CD4-positive, alpha-beta memory T cell (primary cell): ENCODE results near the gene SPSB1. TPM values are rescaled to one million over a fixed set of nuclear protein-coding genes. Genes with fewer than 3 reads are reported as not detected.
A peak's percentile ranks its signal among the peaks of the same experiment; 100 is the strongest.

Source experiments
- CTCF ChIA-PET: fragments of 350-600 bp; sonication (Branson Sonifier 250); formaldehyde crosslinking; loops from one replicate; lab custom pipeline; 2021; ENCODE audit warnings: inconsistent platforms; ENCODE audit not compliant: partially characterized antibody; lab: Charles Lee
- POLR2A ChIA-PET: fragments of 350-600 bp; sonication (Branson Sonifier 250); formaldehyde crosslinking; loops from one replicate; lab custom pipeline; 2021; ENCODE audit not compliant: partially characterized antibody; lab: Charles Lee
- DNase-seq, 5 donors: peaks; one replicate each; pipeline versions ENCODE4 v3.0.0 to v3.0.0-alpha.2; 2020 to 2022; ENCODE audit warnings: mixed read lengths in 1 of 5
- H3K27ac ChIP-seq: one replicate; pipeline ENCODE4 v1.7.0; 2013; ENCODE audit warnings: low read depth, low read length
- H3K27me3 ChIP-seq: 2 replicates; pipeline ENCODE4 v1.7.0; 2013; ENCODE audit warnings: mild to moderate bottlenecking, low read length, moderate library complexity; ENCODE audit not compliant: insufficient read depth
- H3K36me3 ChIP-seq: 2 replicates; pipeline ENCODE4 v1.7.0; 2013; ENCODE audit warnings: mild to moderate bottlenecking, low read length, moderate library complexity; ENCODE audit not compliant: insufficient read depth
- H3K4me1 ChIP-seq: 2 replicates; pipeline ENCODE4 v1.7.0; 2013; ENCODE audit warnings: mild to moderate bottlenecking, low read length, moderate library complexity; ENCODE audit not compliant: insufficient read depth
- H3K4me3 ChIP-seq, 2 donors: one replicate each; pipeline ENCODE4 v1.7.0; 2013; ENCODE audit warnings: low read length in 2 of 2, mild to moderate bottlenecking in 1 of 2
- H3K9me3 ChIP-seq, 2 donors: one replicate each; pipeline ENCODE4 v1.7.0; 2013; ENCODE audit warnings: low read length in 2 of 2, control low read depth in 1 of 2; ENCODE audit not compliant: control insufficient read depth in 1 of 2
- H3K27ac Mint-ChIP-seq, 7 donors: one replicate each; pipeline ENCODE4 v1.8.0; 2020 to 2021; ENCODE audit warnings: mixed read lengths in 7 of 7, mild to moderate bottlenecking in 6 of 7, inconsistent platforms in 3 of 7, moderate library complexity in 3 of 7
- H3K27me3 Mint-ChIP-seq, 2 donors: one replicate each; pipeline ENCODE4 v1.8.0; 2020 to 2021; ENCODE audit warnings: mixed read lengths in 2 of 2
- H3K36me3 Mint-ChIP-seq, 2 donors: one replicate each; pipeline ENCODE4 v1.8.0; 2020 to 2021; ENCODE audit warnings: mixed read lengths in 2 of 2, inconsistent platforms in 1 of 2, mild to moderate bottlenecking in 1 of 2
- H3K4me1 Mint-ChIP-seq, 4 donors: one replicate each; pipeline ENCODE4 v1.8.0; 2020 to 2021; ENCODE audit warnings: mixed read lengths in 4 of 4, mild to moderate bottlenecking in 1 of 4
- H3K4me3 Mint-ChIP-seq, 8 donors: one replicate each; pipeline ENCODE4 v1.8.0; 2020 to 2021; ENCODE audit warnings: mixed read lengths in 8 of 8, mild to moderate bottlenecking in 7 of 8, moderate library complexity in 6 of 8, inconsistent platforms in 3 of 8
- H3K9me3 Mint-ChIP-seq, 8 donors: one replicate each; pipeline ENCODE4 v1.8.0; 2020 to 2021; ENCODE audit warnings: mixed read lengths in 8 of 8, mild to moderate bottlenecking in 5 of 8, inconsistent platforms in 3 of 8, moderate library complexity in 1 of 8
- intact Hi-C: fragments of 100-400 bp; cut with micrococcal nuclease; formaldehyde crosslinking; loops from one replicate; pipeline ENCODE4 v1.15.1; 2023
- polyA plus RNA-seq, 2 donors: library from polyadenylated mRNA; unstranded; fragments of 300-500 nt; fragmentation: Illumina TruSeq; gene quantifications; one replicate each; pipeline ENCODE4 v1.2.3, GENCODE V29; 2021
- total RNA-seq, 2 experiments: library from RNA; stranded (reverse); gene quantifications; one replicate each; pipeline ENCODE4 v1.2.3, GENCODE V29; 2021

The SPSB1 gene
- total and polyA plus RNA-seq, 4 experiments from 2014 or later, result 2.8 to 4.5 (median 3.7) TPM

DNA sequence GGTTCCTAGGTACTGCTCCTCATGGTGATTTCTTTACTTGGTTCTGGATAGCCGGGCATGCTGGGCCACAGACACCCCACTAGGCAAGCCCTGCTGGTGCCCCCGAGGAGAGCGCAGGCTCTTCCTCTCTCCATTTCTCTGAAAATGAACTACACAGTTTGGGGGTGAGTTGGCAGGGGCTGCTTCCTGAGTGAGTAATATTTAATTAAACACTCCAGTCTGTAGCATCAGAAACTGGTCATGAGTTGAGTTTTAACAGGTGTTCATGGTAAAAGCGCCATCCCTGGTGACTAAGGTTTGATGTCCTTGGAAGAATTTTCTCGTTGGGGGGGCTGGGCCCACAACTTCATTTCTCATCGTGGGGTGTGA is 1.7 kb downstream of the SPSB1 start:
- DNase-seq, result no peak
- no peak overlapping the region for H3K4me3 Mint-ChIP-seq
- CTCF ChIA-PET, result interaction anchor here (0.6 kb wide), 1 partner anchor 161 kb away, joined by 3 read pairs; no protein-coding TSS in a partner anchor

DNA sequence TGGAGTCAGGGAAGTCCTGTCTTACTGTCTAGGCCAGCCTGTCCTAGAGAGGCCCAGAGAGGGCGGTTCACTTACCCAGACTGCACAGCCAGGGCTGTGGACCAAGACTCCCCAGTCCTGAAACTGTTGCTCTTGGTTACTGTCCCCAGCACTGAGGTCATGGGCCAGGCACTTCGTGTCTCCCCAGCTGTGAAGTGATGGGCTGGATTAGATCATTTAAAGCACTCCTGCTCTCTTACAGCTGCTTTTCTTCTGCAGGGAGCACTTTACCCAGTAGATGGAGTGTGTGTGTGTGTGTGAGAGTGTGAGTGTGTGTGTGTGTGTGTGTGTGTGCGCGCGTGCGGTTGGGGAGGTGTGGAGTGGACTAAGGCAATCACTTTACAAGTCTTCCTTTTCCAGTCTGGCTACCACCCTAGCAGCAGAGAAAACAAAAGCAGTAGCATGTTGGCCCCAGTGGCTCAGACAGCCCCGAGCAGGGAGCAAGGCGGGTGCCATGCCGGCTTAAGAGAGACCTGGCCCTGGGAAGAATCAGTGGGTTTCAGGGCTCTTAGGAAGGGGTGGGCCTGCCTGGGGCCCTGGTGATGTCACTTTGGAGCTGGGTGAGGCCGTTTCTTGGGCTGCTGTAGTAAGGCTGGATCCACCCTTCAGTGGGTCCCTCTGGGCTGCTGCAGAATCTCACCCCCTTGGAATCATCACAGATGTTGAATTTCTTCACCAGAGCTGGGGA is 2.4 kb downstream of the SPSB1 start:
- H3K27me3 ChIP-seq, result no peaks in the 10 kb centered on the region
- Mint-ChIP-seq H3K27me3 (no peaks in the 10 kb centered on the region), H3K4me3 (peak overlapping the region in 5 of 8 donors; percentile 5 to 55 (median 35)), H3K4me1 (peaks cover 9 to 32% (median 17%) of the 10 kb centered on the region in 4 donors), H3K36me3 (no peaks in the 10 kb centered on the region), H3K9me3 (no peaks in the 10 kb centered on the region), H3K27ac (peak overlapping the region in 5 of 7 donors; percentile 11 to 74 (median 24))
- POLR2A ChIA-PET, result interaction anchor here (1.1 kb wide), 1 partner anchor 132 kb away, joined by 3 read pairs; no protein-coding TSS in a partner anchor
- CTCF ChIA-PET, result interaction anchor here (0.6 to 2.5 kb wide), 2 partner anchors 161 kb away, joined by 3 to 10 read pairs; no protein-coding TSS in a partner anchor
- no peak overlapping the region for H3K27ac ChIP-seq
- no peak for DNase-seq
- H3K36me3 ChIP-seq, result no peaks in the 10 kb centered on the region
- intact Hi-C loops, result loop anchor here (5.0 to 10.0 kb wide), 3 partner anchors 130 to 280 kb away; partner anchors contain the start of gene GPR157
- H3K4me3 ChIP-seq, result no peak overlapping the region
- no peaks in the 10 kb centered on the region for H3K9me3 ChIP-seq
- H3K4me1 ChIP-seq, result peaks cover 25% of the 10 kb centered on the region

More for the DNA sequence above, 1.7 kb downstream of the SPSB1 start:
- H3K4me3 ChIP-seq, result peak overlapping the region; percentile 64 to 85
- peaks cover 15 to 37% (median 23%) of the 10 kb centered on the region in 4 donors for H3K4me1 Mint-ChIP-seq
- no peaks in the 10 kb centered on the region for H3K27me3 Mint-ChIP-seq
- H3K27ac Mint-ChIP-seq, result no peak overlapping the region
- H3K36me3 Mint-ChIP-seq, result no peaks in the 10 kb centered on the region
- no peak overlapping the region for H3K27ac ChIP-seq
- no peaks in the 10 kb centered on the region for H3K9me3 ChIP-seq
- no peaks in the 10 kb centered on the region for H3K27me3 ChIP-seq
- no peaks in the 10 kb centered on the region for H3K9me3 Mint-ChIP-seq
- peaks cover 31% of the 10 kb centered on the region for H3K4me1 ChIP-seq
- intact Hi-C loops, result loop anchor here (5.0 to 10.0 kb wide), 3 partner anchors 130 to 280 kb away; partner anchors contain the start of gene GPR157
- POLR2A ChIA-PET, result interaction anchor here (1.1 kb wide), 1 partner anchor 133 kb away, joined by 3 read pairs; no protein-coding TSS in a partner anchor
- no peaks in the 10 kb centered on the region for H3K36me3 ChIP-seq

DNA sequence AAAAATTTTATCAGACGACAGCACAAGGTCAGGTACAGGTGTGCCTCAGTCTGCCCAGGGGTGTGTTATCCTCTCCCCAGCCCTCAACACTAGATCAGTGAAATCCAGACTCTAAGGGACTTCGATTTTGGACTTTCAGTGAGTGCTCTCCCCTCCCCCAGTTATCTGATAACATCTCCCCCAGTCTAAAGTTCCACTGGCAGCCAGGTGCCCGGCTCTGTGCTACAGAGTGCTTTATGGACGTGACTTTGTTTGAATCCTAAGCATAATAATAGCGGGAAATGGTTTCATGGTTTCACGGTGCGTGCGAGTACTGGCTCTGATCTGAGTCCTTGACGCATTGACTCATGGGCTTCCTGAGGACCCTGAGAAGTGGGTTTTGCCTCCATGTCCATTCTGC is 3.2 kb downstream of the SPSB1 start:
- ChIA-PET POLR2A (no interaction called here), CTCF (interaction anchor here (2.5 kb wide), 1 partner anchor 160 kb away, joined by 10 read pairs; no protein-coding TSS in a partner anchor)
- Histone ChIP-seq H3K4me1 (peaks cover 22% of the 10 kb centered on the region), H3K36me3 (no peaks in the 10 kb centered on the region), H3K9me3 (no peaks in the 10 kb centered on the region), H3K27me3 (no peaks in the 10 kb centered on the region), H3K4me3 (no peak overlapping the region), H3K27ac (no peak overlapping the region)
- Mint-ChIP-seq H3K4me3 (peak overlapping the region in 5 of 8 donors; percentile 10 to 64 (median 38)), H3K36me3 (no peaks in the 10 kb centered on the region), H3K27ac (peak overlapping the region in 1 of 7 donors; percentile 49), H3K4me1 (peaks cover 12 to 32% (median 19%) of the 10 kb centered on the region in 4 donors), H3K27me3 (no peaks in the 10 kb centered on the region), H3K9me3 (no peaks in the 10 kb centered on the region)
- intact Hi-C loops, result loop anchor here (10.0 kb wide), 2 partner anchors 129 to 279 kb away; no protein-coding TSS in a partner anchor
- no peak for DNase-seq

DNA sequence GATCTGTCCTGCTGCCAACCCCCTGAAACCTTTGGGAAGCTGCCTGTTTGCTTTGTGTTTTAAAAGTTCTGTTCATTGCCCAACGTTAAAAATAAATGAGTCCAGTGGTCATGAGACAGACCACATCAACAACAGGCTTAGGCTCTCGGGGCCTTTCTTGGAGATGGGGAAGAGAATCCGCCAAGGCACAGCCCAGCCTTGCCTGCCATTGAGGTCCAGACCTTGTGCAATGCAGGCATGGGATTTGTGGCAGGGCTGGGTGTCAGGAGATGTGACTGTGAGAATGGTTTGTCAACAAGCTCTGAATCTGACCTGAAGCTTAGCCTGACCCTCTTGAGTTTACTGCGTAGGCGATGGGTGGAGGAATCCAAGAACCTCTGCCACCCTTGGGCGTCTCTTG is 4.2 kb downstream of the SPSB1 start:
- CTCF ChIA-PET, result interaction anchor here (0.6 to 2.5 kb wide), 3 partner anchors 14 to 197 kb away, joined by 3 to 10 read pairs (median 4); no protein-coding TSS in a partner anchor

DNA sequence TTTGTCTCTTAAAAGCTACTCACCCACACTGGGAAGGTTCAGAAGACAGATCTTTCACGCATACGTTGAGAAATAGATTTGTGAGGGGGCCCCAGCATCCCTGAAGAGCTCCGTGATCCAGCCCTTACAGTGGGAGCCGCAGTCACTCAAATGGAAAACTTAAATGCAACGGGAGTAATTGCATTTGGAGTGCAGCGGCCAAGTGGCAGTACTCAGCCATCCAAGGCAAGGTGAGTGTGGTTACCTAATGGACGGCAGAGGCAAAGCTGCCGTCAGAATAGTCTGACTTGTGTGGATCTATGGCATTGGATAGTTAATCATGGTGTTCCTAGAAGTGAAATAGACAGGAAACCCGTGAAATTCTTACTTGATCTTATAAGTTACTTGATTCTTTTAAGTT is 5.1 kb downstream of the SPSB1 start:
- H3K4me1 ChIP-seq, result peaks cover 22% of the 10 kb centered on the region
- H3K4me3 ChIP-seq, result no peak overlapping the region
- H3K36me3 ChIP-seq, result no peaks in the 10 kb centered on the region
- no peaks in the 10 kb centered on the region for H3K9me3 ChIP-seq
- DNase-seq, result no peak
- Mint-ChIP-seq H3K36me3 (peaks cover 0 to 1% of the 10 kb centered on the region in 2 donors), H3K4me3 (no peak overlapping the region), H3K27me3 (no peaks in the 10 kb centered on the region), H3K27ac (no peak overlapping the region), H3K4me1 (peaks cover 17 to 43% (median 20%) of the 10 kb centered on the region in 4 donors), H3K9me3 (no peaks in the 10 kb centered on the region)
- POLR2A ChIA-PET, result no interaction called here
- CTCF ChIA-PET, result interaction anchor here (1.1 to 2.5 kb wide), 3 partner anchors 158 to 196 kb away, joined by 3 to 10 read pairs (median 3); no protein-coding TSS in a partner anchor
- no peaks in the 10 kb centered on the region for H3K27me3 ChIP-seq
- no peak overlapping the region for H3K27ac ChIP-seq
- intact Hi-C loops, result loop anchor here (10.0 kb wide), 2 partner anchors 127 to 277 kb away; no protein-coding TSS in a partner anchor

More for the DNA sequence above, 4.2 kb downstream of the SPSB1 start:
- DNase-seq, result no peak
- no peak overlapping the region for H3K4me3 ChIP-seq
- H3K4me1 ChIP-seq, result peaks cover 22% of the 10 kb centered on the region
- no peaks in the 10 kb centered on the region for H3K9me3 ChIP-seq
- H3K27me3 ChIP-seq, result no peaks in the 10 kb centered on the region
- POLR2A ChIA-PET, result no interaction called here
- intact Hi-C loops, result loop anchor here (10.0 kb wide), 2 partner anchors 128 to 278 kb away; no protein-coding TSS in a partner anchor
- H3K36me3 ChIP-seq, result no peaks in the 10 kb centered on the region
- H3K27me3 Mint-ChIP-seq, result no peaks in the 10 kb centered on the region
- H3K9me3 Mint-ChIP-seq, result no peaks in the 10 kb centered on the region
- H3K36me3 Mint-ChIP-seq, result no peaks in the 10 kb centered on the region
- no peak overlapping the region for H3K27ac Mint-ChIP-seq
- no peak overlapping the region for H3K4me3 Mint-ChIP-seq
- peaks cover 14 to 36% (median 18%) of the 10 kb centered on the region in 4 donors for H3K4me1 Mint-ChIP-seq
- H3K27ac ChIP-seq, result no peak overlapping the region

DNA sequence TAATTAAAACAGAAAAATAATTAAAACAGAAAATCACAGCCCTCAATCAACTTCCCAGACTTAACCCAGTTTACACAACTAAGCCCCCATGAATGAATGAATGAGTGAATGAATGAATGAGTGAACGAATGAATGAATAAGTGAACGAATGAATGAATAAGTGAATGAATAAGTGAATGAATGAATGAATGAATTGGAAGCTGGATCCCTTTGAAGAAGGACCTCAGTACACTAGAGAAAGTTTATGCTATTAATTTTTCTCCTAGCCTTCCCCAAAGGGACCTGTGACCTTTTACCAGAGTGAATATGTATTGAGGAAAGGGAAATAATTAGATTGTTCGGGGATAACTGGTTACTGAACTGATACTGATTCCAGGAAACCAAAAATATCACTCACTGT is 5.6 kb downstream of the SPSB1 start:
- H3K4me1 Mint-ChIP-seq, result peaks cover 20 to 46% (median 24%) of the 10 kb centered on the region in 4 donors
- POLR2A ChIA-PET, result no interaction called here
- Histone ChIP-seq H3K4me3 (no peak overlapping the region), H3K27ac (no peak overlapping the region), H3K27me3 (no peaks in the 10 kb centered on the region), H3K36me3 (no peaks in the 10 kb centered on the region), H3K4me1 (peaks cover 22% of the 10 kb centered on the region), H3K9me3 (no peaks in the 10 kb centered on the region)
- no peak for DNase-seq
- no peaks in the 10 kb centered on the region for H3K27me3 Mint-ChIP-seq
- H3K9me3 Mint-ChIP-seq, result no peaks in the 10 kb centered on the region
- H3K27ac Mint-ChIP-seq, result no peak overlapping the region
- no peak overlapping the region for H3K4me3 Mint-ChIP-seq
- CTCF ChIA-PET, result interaction anchor here (1.1 to 1.4 kb wide), 2 partner anchors 192 to 196 kb away, joined by 3 read pairs; no protein-coding TSS in a partner anchor
- intact Hi-C loops, result loop anchor here (10.0 kb wide), 2 partner anchors 127 to 277 kb away; no protein-coding TSS in a partner anchor
- H3K36me3 Mint-ChIP-seq, result peaks cover 0 to 4% of the 10 kb centered on the region in 2 donors
